HG03520 (cell line): ENCODE results near the gene QSOX2.

Experiments used
- ATAC-seq: cut with Tn5 transposase; IDR thresholded peaks from one replicate; pipeline ENCODE4 v1.9.1; 2021; ENCODE audit warnings: mild to moderate bottlenecking, moderate library complexity; ENCODE audit not compliant: unreplicated experiment

QSOX2 gene

DNA sequence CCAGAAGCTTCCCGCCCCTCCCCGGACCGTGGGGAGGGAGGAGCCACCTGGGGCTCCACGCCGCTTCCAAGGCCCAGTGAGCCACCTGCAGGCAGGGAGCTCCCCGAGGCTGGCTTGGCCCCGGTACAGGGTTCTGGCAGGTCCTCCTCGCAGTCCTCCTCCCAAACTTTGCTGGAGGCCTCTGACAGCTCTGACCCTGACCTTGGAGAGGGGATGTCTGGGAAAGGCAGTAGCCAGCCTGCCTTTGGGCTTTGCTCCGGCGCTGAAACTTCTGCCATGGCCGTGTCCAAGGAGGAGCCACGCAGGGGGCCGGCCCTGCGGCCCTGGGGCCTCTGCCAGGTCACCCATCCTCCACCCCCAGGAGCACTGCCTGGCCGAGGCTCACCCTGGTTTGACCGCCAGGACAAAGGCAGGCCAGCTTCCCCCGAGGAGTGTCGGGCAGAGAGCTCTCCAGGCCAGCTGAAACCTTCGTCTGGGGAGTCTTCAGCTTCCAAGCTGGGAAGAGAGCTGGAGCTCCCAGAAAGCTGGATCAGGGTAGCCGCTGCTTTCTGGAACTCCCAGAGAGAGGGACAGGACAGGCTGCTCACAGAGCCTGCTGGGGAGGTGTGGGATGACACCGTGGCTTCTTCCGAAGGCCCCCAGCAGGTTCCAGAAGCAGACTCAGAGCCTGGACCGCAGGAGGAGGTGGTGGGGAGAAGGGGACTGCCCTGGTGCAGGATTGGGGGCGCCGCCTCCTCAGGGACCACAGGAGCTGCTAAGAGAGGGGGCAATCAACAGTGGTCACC, 9.0 kb upstream of the QSOX2 start:
- ATAC-seq, result no peak

GRCh38 chr9:136253246-136254130, 7.9 kb upstream of the QSOX2 start:
- ATAC-seq, result no peak

DNA sequence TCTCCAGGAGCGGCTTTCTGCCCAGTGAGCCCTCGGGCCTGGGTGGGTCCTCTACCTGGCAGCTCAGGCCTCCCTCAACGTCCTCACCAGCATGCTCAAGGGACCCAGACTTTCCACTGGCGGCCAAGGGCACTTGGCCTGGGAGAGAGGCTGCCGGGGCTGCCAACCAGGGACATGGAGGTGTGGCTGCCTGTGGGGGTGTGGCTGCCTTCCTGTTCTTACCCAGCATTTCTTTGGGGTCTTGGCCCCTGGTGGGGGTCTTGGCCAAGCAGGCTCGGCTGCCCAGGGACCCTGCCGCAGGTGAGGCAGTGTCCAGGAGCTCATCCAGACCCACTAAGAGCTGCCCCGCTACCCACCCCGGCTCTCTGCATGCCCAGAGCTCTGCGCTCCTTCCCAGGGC, 7.2 kb upstream of the QSOX2 start:
- ATAC-seq, result no peak

DNA sequence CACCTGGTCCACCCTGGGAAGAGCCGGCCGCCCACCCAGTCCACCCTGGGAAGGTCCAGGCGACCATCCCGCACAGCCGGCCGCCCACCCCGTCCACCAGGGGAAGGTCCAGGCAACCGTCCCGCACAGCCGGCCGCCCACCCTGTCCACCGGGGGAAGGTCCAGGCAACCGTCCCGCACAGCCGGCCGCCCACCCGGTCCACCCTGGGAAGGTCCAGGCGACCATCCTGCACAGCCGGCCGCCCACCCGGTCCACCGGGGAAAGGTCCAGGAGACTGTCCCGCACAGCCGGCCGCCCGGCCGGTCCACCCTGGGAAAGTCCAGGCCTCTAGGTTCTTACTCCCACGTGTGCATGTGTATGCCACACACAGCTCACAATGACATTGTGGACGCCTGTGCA, 6.7 kb upstream of the QSOX2 start:
- ATAC-seq, result no peak

DNA sequence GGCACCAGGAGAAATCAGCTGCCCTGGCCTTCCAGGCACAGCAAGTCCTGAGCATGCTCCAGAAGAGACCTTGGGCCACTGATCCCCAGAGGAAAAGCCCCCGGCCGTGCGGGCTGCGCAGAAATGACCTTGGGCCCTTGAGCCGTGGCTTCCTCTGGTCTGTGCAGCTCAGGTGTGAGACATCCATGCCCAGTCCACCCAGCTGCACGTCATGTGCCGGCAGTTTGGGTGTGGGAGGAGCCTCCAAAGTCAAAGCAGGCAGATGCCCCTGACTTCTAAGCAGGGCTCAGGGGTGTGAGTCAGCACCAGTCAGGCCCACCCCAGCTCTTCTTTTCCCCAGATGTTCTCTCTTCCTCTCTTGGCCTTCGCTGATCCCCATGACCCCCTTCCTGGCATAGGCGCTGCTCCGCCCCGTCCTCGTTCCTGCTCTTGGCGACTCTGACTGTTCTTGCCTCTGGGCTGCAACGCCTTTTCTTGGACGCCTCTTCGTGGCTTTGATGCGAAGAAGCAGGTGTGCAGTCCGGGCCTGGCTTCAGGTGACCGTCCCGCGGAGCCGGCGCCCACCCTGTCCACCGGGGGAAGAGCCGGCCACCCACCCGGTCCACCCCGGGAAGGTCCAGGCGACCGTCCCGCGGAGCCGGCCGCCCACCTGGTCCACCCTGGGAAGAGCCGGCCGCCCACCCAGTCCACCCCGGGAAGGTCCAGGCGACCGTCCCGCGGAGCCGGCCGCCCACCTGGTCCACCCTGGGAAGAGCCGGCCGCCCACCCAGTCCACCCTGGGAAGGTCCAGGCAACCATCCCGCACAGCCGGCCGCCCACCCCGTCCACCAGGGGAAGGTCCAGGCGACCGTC, 5.9 kb upstream of the QSOX2 start:
- ATAC-seq, result no peak

GRCh38 chr9:136250676-136251075, 5.1 kb upstream of the QSOX2 start:
- no peak for ATAC-seq

DNA sequence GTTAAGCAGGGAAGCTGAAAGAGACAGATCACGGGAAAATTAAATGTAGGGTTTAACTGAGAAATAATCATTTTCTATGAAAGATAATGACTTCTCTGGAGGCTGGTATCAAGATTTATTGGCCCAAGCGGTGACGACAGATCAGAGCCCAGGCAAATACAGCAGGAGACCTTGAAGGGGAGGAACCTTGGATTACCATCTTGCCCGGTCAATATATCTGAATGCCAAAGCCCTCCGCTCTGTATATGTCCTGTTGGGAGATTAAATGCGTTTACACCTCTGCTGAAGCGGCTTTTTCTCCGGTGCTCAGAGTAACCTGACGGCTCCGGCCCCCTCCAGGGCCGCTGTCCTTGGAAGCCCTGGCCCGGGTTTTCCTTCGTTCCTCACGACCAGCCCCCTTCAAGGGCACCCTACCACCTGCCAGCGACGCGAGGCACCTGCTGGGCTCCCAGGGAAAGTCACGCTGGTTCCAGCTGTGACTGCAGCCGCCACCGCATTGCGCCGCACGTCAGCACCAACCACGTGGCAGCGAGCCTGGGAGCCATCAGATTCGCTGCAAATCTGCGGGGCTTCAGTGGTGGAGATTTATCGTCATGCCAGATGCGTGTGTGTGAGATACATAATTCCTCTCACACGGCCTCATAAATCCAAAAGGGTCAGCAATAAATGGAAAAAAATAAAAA, 4.4 kb upstream of the QSOX2 start:
- no peak for ATAC-seq

DNA sequence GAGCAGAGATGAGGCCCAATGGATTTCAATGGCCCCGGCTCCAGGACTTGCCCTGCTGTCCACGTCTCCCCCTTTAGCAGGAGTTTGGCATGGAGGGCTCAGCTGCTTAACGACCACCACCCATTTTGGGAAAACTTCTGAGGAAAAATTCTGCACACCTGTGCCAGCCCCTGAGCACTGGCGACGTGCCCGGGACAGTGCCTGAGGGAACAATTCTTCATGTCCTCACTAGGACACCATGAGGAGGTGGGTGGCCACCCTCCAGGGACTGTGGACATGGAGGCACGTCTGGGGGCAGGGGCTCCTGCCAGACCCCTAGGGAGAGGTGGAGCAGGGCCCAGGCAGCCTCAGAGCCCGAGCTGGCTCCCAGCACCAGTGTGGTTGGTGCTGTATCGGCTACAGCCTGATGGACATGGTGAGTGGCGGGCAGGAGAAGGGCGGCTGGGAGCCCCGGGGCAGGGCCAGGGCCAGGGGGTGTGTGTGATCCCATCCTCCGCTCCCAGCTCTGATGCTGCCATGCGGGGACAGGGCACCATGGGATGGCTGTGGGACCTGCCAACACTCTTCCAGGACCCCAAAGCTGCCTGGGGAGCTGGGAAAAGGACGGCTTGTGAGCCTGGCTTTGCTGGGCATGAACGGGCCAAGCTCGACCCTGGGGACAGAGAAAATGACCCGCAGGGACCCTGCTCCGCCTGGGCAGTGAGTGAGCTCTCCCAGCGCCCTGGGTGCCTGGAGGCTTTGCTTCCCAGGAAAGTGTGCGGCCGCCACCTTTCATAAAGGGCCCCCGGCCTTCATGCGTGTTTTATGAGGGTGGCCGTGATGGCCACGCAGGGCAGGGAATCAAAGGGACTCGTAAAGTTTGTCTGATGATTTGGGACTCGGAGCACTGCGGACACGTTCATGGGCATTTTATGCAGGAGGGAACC, 3.6 kb upstream of the QSOX2 start:
- ATAC-seq, result no peak

DNA sequence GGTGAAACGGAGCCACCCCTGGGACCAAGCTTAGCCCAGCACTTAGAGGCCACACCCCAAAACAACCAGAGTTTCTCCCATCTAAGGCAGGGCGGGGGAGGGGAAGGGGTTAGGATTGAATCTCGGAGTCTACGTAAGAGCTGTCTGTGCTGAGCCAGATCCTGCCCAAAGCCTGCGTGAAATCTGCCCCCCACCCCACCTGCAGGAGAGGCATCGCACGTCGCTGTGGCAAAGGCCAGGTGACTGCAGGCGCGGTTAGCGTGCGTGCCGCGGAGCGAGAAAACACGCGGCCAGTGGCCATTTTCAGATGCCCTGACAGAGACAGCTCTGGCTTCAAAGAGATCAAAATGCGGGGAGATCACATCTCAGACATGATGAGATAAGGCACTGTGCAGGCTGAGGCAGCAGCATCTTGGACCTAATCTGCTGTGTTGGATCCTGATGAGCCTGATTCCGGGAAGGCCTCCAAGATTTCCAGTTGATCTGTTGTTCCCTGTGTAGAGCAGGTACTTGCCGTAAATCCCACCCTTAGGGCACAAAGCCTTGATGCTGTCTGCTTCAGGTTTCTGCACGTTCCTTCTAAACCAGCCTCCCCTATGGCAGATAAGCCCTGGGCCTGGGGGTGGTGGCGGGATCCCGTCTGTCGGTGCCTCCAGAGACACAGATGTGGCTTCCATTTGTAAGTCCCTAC, 2.5 kb upstream of the QSOX2 start:
- no peak for ATAC-seq

GRCh38 chr9:136247551-136247916, 1.9 kb upstream of the QSOX2 start:
- ATAC-seq, result no peak

- ATAC-seq, result no peak
Observed at GRCh38 chr9:136246849-136247550, 1.4 kb upstream of the QSOX2 start.

- ATAC-seq, result no peak
Observed at GRCh38 chr9:136244969-136245218, 718 bp downstream of the QSOX2 start.

GRCh38 chr9:136244122-136244968, 1.3 kb downstream of the QSOX2 start:
- ATAC-seq, result no peak

- ATAC-seq, result no peak
Observed at GRCh38 chr9:136243631-136244030, 2.0 kb downstream of the QSOX2 start.

DNA sequence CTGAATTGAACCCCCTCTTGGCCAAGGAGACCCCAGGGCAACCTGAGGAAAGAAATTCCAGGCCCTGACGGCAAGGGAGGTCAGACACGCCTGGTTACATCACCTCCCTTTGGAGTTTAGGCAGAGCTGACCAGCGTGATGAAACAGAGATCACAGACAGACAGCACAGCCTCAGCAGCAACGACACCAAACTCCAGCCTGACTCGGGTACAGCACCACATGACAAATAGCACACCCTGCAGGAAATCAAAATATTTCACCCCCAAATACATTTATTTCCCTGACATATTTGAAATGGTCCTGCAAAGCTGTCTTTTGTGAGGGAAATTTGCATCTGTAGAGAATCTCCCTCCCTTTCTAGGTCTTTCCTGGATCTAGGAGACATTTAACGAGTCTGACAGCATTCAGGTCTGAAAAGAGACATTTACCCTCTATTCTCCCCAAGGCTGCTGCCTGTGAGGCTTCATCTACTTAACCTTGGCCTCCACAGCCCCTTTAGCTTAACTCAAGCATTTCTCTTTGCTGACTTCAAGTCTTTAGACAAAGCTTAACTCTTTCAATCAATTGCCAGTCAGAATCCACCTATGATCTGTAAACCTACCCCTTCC, 2.6 kb downstream of the QSOX2 start:
- no peak for ATAC-seq

DNA sequence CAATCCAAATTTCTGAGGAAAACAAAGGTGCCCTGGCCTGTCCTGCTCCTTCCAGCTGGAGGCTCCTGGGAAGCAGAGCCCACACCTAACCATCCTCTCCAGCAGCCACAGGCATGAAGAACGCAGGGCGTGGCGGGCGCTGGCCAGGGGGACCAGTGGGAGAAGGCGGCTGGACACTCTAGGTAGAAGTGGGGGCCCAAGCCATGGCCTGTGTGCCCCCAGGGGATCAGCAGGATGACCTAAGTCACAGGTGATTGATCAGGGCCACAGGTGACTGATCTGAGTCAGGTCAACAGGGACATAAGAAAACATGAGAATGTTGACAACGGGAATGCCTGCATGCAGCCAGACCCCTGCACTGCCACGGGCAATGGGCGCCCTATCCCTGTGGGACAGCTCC, 3.4 kb downstream of the QSOX2 start:
- no peak for ATAC-seq

DNA sequence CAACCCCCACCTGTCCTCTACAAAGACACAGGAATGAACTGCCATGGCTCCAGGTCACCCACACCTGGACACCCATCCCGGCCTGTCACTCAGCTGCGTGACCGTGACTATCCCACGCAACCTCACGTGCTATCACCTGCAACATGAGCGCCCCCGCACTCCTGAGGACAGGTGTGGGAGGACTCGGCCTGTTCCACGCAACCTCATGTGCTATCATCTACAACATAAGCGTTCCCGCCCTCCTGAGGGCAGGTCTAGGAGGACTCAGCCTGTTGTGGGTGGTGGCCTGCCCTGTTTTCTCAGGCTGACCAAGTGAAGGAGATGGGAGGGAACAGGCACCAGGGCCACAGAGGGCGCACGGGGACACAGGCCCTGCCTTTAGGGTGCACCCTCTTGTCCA, 4.1 kb downstream of the QSOX2 start:
- no peak for ATAC-seq
